Stimulated activated CD4-positive, alpha-beta T cell treated with anti-CD3 and anti-CD28 coated beads, Interleukin-4, amount 100 ng/mL, for 24 hours (primary cell): Measurements from ENCODE around the gene RRAGC.
"Not testable (repeated sequence)": the region's sequence is repeated elsewhere in the genome, so short reads cannot be mapped to it uniquely, and the experiment has no call there.

Experiments
- DNase-seq: peaks from one replicate; pipeline ENCODE4 v3.0.0-alpha.2; 2020

RRAGC gene

DNA sequence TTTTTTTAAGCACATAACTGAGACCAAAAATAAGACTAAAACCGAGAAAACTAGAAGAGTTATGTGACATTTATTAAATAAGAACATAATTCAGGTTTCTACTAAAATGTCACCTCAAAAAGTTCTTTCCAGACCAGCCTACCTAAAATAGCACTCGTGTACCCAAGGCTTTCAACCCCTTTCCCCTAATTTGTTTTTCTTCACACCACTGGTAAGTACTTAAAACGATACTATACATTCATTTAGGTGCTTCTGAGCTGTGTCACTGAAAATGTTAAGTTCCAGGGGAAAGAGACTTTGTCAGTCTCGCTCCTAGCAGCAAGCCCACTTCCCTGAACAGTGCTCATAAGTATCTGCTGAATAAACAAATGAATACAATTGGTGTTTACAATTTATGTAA is 6.8 kb downstream of the RRAGC start:
- DNase-seq, result no peak

DNA sequence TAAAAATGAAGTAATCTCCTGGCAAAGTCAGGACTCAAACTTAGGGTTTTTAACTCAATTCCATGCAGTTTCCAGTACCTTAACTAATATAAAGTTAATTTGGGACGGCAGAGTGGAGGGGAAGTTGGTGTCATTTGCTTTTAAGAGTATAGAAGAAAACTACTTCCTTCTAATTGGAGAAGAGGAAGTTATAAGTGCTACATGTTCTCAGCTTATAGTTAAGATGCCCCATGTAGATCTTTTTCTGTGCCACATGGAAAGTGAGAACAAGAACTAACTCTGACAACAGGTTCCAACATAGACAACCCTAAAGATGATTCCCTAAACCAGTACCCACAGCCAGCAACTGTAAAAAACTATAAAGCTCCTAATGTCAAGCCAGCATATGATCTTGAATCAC is 11.5 kb downstream of the RRAGC start:
- DNase-seq, result no peak

DNA sequence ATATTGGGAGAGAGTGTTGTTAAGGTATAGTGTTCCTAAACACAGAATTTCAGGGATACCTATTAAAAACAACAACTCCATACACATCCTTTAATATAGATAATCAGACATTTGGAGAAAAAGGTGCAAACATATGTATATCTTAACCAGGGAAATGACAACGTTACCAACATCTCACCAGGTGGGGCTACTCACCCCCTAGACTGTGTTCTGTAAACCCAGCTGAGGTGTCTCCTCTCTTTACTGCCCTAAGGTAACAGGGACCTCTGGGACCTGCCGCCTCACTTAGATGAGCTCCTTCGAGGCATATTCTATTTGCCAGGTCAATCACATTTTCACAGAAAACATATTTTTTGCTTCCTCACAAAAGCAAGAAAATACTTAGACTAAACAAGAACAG is 13.4 kb downstream of the RRAGC start:
- no peak for DNase-seq

DNA sequence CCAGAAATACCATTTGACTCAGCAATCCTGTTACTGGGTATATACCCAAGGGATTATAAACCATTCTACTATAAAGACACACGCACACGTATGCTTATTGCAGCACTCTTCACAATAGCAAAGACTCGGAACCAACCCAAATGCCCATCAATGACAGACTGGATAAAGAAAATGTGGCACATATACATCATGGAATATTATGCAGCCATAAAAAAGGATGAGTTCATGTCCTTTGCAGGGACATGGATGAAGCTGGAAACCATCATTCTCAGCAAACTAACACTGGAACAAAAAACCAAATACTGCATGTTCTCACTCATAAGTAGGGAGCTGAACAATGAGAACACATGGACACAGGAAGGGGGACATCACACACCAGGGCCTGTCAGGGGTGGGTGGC is 14.5 kb downstream of the RRAGC start:
- not testable (repeated sequence) for DNase-seq

DNA sequence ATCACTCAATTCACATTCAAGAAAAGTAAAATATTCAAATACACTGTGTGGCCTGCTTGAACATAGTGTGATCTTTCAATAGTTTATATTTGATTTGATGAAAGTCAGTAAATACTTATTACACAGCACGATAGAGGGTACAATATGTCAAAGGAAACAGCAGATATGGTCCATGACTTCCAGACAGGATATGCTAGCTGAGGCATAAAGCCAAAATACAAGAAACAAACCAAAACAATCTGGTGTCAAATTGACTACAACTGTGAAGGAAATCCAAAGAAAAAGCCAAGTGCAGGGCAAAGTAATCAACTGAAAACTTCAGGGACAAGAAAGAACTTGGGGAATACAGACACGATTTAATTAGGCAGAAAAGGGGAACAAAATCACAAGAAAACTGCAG is 19.3 kb downstream of the RRAGC start:
- DNase-seq, result no peak

DNA sequence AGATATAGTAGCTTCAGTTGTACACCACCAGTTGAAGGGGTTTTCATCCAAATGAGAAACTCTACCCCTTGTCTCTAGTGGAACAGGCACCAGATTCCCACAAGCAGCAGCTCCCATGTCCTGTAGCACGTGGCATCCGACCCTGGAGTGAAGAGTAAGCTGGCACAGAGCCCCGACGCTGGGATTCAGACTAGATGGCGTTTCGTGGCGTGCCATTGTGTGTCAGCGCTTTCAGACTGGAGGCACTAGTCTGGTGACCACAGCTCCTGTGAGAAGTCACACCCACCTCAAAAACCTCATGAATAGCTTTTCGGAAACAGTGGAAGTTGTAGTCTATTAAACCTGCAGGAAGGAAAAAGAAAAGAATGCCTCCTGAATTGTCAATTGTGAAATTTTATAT is 20.2 kb downstream of the RRAGC start:
- DNase-seq, result no peak

DNA sequence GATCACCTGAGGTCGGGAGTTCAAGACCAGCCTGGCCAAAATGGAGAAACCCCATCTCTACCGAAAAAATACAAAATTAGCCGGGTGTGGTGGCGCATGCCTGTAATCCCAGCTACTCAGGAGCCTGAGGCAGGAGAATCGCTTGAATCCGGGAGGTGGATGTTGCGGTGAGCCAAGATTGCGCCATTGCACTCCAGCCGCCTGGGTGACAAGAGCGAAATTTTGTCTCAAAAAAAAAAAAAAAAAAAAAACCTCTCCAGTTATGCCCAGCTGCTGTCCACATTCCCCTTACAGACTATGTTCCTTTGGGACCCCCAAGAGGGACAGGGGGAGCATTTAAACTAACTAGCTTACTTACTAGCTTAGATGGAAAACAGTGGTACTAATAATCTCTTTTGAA is 23.3 kb downstream of the RRAGC start:
- DNase-seq, result not testable (repeated sequence)

DNA sequence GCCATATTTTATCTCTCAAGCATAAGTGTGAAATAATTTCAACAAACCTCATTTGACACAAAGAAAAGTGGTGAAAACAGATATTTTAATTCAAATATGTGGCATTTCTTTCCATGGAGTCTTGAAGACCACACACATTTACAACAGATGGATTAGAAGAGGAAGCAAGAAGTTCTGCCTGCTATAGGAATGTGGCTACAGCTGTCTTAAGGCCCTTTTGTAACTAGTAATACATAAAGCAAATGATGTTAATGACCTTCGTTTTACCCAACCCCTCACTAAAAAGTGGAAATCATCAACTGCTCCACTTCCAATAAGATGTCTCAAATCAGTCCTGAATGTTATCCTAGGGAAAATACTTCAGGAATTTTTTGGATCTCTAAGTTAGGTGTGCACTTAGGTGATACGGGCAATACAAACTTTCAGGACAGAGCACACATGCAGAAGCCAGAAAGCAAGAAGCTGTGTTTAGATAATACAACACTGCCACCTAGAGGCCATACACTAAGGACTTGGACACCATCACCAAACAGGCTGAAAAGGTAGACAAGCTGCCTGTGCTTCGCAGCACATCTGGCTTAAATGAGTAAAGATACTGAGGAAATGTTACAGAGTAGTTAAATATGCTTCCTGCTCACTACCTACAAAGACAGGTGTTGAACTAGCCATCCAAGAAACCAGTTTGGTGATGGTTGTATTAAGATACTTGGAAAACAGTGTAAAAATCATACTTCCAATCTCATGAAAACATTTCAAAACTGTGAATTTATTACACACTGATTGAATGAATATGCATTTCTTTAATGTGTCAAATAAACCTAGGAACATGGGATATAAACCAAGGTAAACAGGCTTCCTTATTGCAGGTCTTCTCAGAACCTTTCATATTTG is 24.4 kb downstream of the RRAGC start:
- peak; percentile 60 for DNase-seq

DNA sequence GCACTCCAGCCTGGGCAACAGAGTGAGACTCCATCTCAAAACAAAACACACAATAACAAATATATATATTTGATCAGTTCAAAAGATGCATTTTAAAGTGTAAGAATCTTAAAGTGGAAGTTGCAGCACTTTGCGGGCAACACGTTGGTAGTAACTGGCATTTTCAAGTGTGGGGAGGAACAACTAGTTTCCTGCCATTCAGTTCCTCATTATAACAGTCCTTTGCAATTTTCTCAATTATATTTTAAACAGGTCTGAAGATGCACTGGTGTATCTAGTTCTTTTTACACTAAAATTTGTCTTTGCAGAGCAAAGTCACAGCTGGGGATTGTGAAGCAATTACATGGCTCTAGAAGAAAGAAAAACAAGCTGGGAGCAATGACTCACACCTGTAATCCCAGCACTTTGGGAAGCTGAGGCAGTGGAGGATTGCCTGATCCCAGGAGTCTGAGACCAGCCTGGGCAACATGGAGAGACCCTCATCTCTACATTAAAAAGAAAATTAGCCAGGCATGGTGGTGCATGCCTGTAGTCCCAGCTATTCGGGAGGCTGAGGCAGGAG is 25.3 kb downstream of the RRAGC start:
- no peak for DNase-seq

DNA sequence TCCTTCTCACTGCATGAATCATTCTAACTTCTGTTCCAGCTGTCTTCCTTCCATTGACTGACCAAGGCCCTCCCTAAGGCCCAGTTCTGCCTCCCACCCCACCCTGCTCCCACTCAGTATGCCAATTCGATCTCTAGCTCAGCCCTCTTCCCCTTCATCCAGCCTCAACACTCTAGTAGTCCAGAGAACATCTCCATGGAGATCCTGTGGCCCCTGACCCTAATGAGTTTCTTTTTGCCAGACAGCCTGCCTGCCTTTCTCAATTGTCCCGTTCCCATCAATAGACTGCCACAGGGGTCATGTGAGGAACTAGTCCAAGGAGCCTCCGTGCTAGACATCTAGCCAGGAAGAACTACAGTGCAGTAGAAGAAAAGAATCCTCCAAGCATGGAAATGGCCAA is 26.4 kb downstream of the RRAGC start:
- no peak for DNase-seq

DNA sequence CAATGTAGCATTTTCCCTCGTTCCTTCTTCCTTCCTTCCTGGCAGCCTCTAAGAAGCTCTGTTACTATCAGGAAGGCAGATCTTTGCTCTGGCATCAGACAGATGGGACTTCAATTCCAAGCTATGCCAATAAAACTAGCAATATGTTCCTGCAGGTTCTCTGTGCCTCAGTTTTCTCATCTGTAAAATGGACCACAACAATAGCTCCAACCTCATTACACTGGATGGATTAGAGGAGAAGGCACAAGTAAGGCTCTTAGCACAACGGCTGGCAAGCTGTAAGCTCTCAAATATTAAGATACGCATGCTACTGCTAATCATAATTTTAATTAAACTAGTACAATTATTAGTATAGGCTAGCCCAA is 27.2 kb downstream of the RRAGC start:
- no peak for DNase-seq

DNA sequence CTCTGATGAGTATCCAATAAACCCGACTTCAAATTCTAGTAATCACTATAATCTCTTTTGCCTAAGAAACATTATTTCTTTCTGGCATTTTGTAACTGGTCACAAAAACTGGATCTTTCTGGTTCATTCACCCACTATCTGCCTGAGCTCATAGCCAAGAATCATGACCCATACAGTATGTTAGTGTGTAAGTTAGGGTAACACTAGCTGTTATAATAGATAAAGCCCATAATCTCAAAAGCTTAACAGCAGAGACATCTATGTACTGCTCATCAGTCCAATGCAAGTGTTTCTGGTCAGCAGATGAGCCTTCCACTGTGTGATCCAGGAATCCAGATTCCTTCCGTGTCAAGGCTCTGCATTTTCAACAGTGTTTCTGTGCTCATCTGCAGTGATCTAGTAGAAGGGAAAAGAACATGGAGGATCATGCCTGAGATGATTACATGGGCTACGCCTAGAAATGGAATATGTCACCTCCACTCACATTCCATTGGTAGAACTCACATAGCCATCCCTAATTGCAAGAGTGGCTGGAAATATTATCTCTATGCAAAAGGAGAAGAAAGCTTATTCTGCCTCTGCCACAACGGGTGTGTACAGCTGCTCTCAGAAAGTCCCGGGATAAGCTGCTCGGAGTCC is 27.7 kb downstream of the RRAGC start:
- DNase-seq, result no peak

DNA sequence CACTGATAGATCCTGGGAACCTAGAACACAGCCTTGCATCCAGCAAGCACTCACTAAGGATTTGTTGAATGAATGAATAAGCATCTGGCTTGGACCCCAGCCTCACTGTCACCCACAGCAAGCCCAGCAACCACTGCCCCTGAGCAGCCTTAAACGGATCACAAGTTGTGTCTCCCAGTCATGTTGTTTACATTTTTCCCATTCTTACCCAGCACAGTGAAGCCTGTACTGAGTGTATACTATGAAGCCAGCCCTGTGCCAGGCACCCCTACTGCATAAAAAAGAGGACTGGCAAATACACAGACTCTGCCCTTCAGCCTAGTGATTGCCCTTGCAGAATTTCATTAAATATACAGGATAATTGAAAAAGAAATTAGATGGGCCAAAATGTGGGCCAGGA is 30.2 kb downstream of the RRAGC start:
- DNase-seq, result no peak

DNA sequence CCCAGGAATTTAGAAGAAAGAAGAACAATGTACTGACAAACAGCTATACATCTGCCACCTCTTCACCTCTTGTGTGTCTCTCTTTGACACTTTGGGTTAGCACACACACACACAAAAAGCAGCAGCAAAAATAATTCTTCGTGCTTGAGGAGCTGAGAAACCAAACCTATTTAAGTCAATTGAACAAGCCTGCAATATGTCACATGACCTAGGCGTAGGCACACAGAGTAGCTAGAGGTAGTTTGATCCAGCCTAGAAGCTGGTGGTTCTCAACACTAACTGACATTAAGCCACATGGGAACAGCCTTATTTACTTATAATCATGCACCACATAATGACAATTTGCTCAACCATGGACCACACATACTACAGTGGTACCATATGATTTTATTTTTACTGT is 32.3 kb downstream of the RRAGC start:
- no peak for DNase-seq

DNA sequence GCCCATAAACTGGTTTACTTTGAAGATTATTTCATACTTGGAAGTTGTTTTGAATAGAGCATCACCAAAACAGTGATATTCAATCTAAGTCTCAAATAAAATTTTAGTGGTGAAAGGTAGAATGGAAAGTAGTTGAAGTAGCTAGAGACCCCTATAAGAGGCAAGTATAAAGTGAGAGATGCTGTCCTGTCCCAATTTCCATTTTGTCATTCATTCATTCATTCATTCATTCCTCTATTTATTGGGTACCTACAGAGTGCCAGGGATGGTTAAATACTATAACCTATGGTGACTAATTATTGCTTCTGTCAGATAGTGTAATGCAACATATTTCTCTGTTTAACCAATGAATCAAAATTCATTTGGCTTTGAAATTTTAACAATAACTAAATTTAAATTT is 32.7 kb downstream of the RRAGC start:
- DNase-seq, result no peak

DNA sequence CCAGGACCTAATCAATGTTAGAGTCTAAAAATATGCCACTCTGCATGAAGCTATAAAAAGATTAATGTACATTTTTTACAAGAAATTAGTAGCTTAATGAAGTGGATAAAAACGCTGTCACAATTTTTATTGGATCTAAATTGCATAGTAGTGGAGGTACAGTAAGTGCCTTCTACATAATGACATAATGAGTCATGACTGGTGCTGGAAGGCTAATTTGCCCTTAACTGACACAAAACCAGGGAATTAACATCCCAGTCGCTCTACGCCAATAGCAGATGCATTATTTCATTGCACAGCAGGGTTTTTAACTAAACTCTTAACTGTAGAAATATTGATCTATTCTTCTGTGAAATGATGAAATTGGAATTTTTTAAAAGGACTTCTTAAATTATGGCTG is 33.3 kb downstream of the RRAGC start:
- DNase-seq, result no peak

DNA sequence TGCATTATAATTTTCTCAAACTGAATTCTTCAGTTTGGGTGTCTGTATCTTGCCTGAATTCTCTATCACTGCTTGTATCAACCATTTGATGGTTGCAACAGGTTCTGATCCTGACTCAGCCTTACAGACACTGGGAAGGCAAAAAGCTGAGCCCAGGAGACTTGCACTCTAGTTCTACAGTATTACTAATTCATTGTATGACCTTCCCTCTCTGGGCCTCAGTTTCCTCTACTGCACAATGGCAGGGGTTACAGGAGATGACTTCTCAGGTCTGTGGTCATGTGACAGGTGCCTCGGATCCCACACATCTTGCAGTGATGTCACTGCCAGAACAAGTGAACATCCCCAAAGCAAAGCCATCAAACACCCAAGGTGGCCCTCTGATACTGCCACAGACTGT is 38.7 kb downstream of the RRAGC start:
- no peak for DNase-seq

DNA sequence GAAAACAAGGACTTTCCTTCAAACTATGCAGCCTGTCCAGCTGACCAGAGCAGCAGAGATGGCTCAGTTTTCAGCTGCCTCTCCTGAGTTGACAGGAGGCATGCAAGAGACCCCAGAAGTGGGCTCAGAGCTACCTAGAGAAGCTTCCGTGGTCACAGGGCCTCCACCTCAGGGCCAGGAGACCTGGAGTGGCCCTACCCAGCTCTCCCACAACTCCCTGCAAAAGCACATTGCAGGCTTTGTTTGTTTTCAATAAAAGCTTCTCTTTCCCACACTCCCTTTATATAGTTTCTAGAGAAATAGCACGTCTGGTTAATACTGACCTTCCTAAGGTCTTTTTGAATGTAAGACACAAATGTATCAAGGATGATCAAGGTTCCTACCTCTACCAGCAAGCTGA is 40.1 kb downstream of the RRAGC start:
- DNase-seq, result no peak

DNA sequence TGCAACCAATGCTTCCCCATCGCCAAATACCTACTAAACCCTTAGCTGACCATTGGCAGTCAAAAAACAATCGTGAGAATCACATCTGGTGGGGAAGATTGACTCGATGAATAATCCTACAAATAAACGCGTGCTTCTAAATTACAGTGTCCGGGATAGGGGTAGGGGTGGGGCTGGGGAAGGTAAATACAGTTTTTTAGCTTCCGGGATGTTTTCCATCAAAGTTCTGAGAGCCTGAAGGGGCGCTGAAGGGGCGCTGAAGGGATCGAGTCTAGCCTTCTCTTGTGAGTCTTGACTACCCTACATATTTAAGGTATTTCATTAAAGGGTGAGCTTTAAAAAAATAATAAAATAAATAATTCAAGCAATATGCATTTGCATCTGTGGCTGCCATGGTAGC is 40.5 kb downstream of the RRAGC start:
- DNase-seq, result no peak

DNA sequence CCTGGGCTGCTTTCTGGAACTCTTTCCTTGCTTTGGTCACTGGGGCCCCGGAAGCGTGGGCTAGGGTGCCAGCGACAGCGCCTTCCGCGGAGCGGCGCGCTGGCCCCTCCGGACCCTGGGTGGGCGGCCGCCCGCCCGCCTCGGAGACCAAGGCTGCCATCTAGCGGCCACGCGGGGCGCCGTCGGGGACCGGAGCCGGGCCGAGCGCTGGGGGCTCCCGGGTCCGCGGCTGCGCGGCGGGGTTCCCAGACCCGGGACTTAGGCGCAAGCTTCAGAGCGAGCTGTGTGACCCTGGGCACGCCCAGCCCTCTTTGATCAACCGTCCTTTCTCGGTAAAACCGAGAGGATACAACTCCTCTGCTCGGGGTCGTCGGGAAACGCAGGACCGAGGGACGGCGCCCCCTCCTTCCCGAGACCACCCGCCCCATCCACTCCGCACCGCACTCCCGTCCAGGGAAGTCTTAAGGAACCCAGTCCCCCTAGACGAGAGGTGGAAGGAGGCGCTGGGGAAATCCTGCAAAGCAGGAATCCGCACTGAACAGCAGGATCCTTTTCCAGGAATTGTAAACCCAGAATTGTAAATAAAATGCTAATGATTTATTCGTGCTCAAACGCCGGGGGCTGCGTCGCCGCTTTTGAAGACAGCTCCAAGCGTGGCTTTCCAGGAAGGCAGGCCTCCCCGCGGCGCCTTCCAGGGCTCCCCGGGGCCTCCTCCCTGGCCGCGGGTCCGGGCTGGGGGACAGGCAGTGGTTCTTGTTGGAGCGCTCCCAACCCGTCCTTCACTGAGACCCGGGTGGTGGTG is 41.2 kb downstream of the RRAGC start:
- DNase-seq, result peak; percentile 55

DNA sequence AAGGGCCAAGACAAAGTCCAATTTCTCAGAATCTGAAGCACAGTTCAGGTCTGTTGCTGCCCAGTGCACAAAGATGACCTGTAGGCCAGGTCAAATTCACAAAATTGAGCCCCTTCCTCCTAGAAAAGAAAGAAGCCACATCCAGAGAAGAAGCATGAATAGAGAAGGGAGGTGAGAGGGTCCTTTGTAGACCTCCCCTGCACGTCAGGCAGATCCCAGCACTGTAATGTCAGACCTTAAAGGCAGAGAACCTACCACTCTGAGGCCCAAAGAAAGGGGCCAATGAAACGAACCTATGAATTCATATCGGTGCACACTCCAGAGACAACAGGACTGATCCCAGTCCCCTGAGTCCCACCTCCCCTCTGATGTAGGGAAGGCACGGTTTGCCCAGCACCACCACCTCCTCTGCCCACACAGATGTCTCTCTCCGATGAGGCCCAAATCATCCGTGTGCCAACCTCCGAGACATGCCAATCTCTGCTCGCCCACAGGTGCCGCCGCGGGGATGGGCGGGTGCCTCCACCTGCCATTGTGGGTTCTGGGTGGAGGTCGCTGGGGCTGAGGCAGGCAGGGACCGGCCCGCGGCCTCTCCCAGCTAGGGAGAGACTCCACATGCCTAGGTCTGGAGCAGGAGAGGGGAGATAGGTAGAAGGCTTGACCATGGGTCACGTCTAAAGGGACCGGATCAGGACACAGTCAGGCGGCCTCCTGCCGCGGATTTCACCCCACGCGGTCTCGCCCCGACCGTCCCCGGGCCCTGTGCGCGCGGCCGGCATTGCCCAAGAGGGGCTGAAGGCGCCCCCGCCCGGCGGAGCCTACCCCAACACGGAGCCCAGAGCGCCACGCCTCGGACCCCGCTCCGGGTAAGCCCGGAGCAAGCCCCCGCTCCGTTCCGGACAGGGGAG is 42.1 kb downstream of the RRAGC start:
- no peak for DNase-seq

DNA sequence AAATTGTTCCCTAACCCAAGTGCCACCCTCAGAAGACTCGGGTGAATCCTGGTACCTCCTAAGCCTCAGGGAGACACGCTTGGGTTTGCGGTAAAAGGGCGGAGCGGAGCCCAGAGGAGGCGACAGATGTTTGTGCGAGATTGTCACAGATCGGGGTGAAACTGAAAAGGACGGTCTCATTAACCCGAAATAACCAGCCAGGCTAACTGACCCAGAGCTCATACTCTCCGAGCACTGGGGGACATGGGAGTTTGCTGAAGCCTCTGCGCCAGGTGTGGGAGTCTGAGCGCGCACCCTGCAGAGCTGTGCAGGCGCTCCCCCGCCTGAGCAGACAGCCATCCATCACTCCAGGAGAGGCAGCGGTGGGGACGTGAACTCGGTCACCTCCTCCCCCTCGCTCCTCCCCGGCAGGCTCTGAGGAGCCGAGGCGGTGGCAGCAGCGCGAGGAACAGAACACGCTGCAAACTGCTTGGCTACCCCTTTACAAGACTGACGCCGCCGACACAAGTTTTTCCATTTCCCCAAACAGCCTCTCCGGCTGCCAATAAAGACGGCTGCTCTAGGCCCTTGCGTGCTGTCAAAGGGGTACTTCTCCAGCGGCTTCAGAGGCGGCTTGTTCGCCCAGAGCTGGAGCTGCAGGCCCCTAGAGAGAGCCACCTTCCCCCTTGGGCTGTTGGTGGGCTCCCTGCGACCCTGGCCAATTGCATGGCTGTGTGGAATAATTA is 43.5 kb downstream of the RRAGC start:
- DNase-seq, result no peak
